GM10266 (cell line): ENCODE results near the gene CCN6.

Experiments used
- DNase-seq: peaks from one replicate; pipeline ENCODE4 v3.0.0; 2012; ENCODE audit errors: extremely low spot score
- CTCF ChIP-seq: IDR thresholded peaks from 2 replicates; pipeline ENCODE4 v1.5.1; 2012; ENCODE audit warnings: mild to moderate bottlenecking, low read depth; ENCODE audit not compliant: control insufficient read depth, insufficient read depth; ENCODE audit errors: missing control alignments

Gene CCN6

GRCh38 chr6:112081569-112081968, 27.7 kb downstream of the CCN6 start:
- no peak for TF ChIP-seq CTCF
- no peak for DNase-seq

- no peak for DNase-seq
- TF ChIP-seq CTCF = no peak
These were observed 31.6 kb downstream of the CCN6 start for GRCh38 chr6:112085286-112086065.

- DNase-seq = peak; percentile 14
- TF ChIP-seq CTCF = peak; percentile 33
These were observed 32.8 kb downstream of the CCN6 start for GRCh38 chr6:112086744-112087135.

- no peak for TF ChIP-seq CTCF
These were observed 33.4 kb downstream of the CCN6 start, which contains the start of the genes FAM229B and TUBE1 for GRCh38 chr6:112087136-112087911. FAM229B (plus strand) TSS chr6:112087591; CDS start chr6:112099284, 11,693 bp downstream. TUBE1 (minus strand) TSS chr6:112087482; CDS start chr6:112087434, 48 bp downstream.

GRCh38 chr6:112087916-112088315, 34.0 kb downstream of the CCN6 start:
- no peak for DNase-seq
- TF ChIP-seq CTCF = no peak

More at GRCh38 chr6:112087136-112087911, 33.4 kb downstream of the CCN6 start, which contains the start of the genes FAM229B and TUBE1:
- peak; percentile 78 for DNase-seq

- TF ChIP-seq CTCF = no peak
- no peak for DNase-seq
These were observed 43.0 kb downstream of the CCN6 start for GRCh38 chr6:112096901-112097300.
